ENCODE results near the gene ASCL3.

GRCh38 chr11:8937159-8937558 lies 5.7 kb downstream of the ASCL3 start:
- no peak for TF ChIP-seq CTCF (IDR thresholded peaks at IDR 0.05; ENCODE audit: low read length)
- TF ChIP-seq EZH2 (IDR thresholded peaks at IDR 0.05; ENCODE audit: borderline replicate concordance, low read length) = no peak

Data from OCI-LY1 (cell line).